Keratinocyte (primary cell): ENCODE results near the gene SIPA1. TPM values are rescaled to one million over a fixed set of nuclear protein-coding genes. Genes with fewer than 3 reads are reported as not detected.

Experiments used
- DNase-seq: peaks from one replicate; pipeline ENCODE4 v3.0.0-alpha.2; 2011; ENCODE audit warnings: low read depth, missing footprints, low spot score
- FAIRE-seq: peaks from 2 replicates; lab custom pipeline; 2011; peaks lifted over from hg19 to GRCh38; lab: Jason Lieb, UNC
- H2AFZ ChIP-seq: 2 replicates; pipeline ENCODE4 v1.6.0; 2012; ENCODE audit warnings: low read length, control low read depth, inconsistent platforms; ENCODE audit not compliant: control insufficient read depth
- H3K27ac ChIP-seq: 2 replicates; pipeline ENCODE4 v1.5.1; 2011; ENCODE audit warnings: low read length; ENCODE audit not compliant: control insufficient read depth, insufficient read depth
- H3K27me3 ChIP-seq: 3 replicates; pipeline ENCODE4 v1.6.0; 2011; ENCODE audit warnings: low read length; ENCODE audit not compliant: control insufficient read depth, insufficient read depth; ENCODE audit errors: extremely low read depth
- H3K36me3 ChIP-seq, 2 experiments: 2 replicates in 1 of 2; 3 replicates in 1 of 2; pipeline ENCODE4 v1.5.1; 2011; ENCODE audit warnings: low read length in 2 of 2, mild to moderate bottlenecking in 1 of 2; ENCODE audit not compliant: control insufficient read depth in 2 of 2, insufficient read depth in 2 of 2; ENCODE audit errors: extremely low read depth in 1 of 2
- H3K4me1 ChIP-seq: 3 replicates; pipeline ENCODE4 v1.5.1; 2011; ENCODE audit warnings: low read length; ENCODE audit not compliant: control insufficient read depth, insufficient read depth; ENCODE audit errors: extremely low read depth
- H3K4me2 ChIP-seq: 3 replicates; pipeline ENCODE4 v1.6.0; 2011; ENCODE audit warnings: low read depth, low read length; ENCODE audit not compliant: control insufficient read depth, insufficient read depth; ENCODE audit errors: extremely low read depth
- H3K4me3 ChIP-seq, 3 experiments: fragments of 200-600 bp in 1 of 3; sonication (generic) in 1 of 3; 2 replicates in 2 of 3; 3 replicates in 1 of 3; pipeline ENCODE4 v1.5.1; 2011 to 2016; ENCODE audit warnings: low read length in 3 of 3, mild to moderate bottlenecking in 3 of 3, control low read depth in 2 of 3, inconsistent platforms in 1 of 3, low read depth in 1 of 3, mixed read lengths in 1 of 3, mixed run types in 1 of 3, moderate library complexity in 1 of 3; ENCODE audit not compliant: control insufficient read depth in 2 of 3, insufficient read depth in 2 of 3; ENCODE audit errors: extremely low read depth in 1 of 3
- H3K79me2 ChIP-seq: 2 replicates; pipeline ENCODE4 v1.6.0; 2012; ENCODE audit warnings: low read length; ENCODE audit not compliant: control insufficient read depth, insufficient read depth
- H3K9ac ChIP-seq: 3 replicates; pipeline ENCODE4 v1.6.0; 2011; ENCODE audit warnings: low read length; ENCODE audit not compliant: control insufficient read depth, insufficient read depth; ENCODE audit errors: extremely low read depth
- H3K9me1 ChIP-seq: 3 replicates; pipeline ENCODE4 v1.6.0; 2011; ENCODE audit warnings: low read length; ENCODE audit not compliant: control insufficient read depth, insufficient read depth; ENCODE audit errors: extremely low read depth
- H3K9me3 ChIP-seq: 2 replicates; pipeline ENCODE4 v1.5.1; 2012; ENCODE audit warnings: low read depth, low read length; ENCODE audit not compliant: control insufficient read depth
- H4K20me1 ChIP-seq: 3 replicates; pipeline ENCODE4 v1.6.0; 2011; ENCODE audit warnings: low read length; ENCODE audit not compliant: control insufficient read depth, insufficient read depth; ENCODE audit errors: extremely low read depth
- EZH2 ChIP-seq: IDR thresholded peaks from one replicate; pipeline ENCODE4 v1.6.1; 2012; ENCODE audit warnings: inconsistent platforms, mild to moderate bottlenecking, low read length, moderate library complexity
- dilution Hi-C: fragments of 300-500 bp; cut with MboI; formaldehyde crosslinking; loops from one replicate; pipeline ENCODE4 v1.7.0; 2020; ENCODE audit warnings: low sequenced_read_pairs; ENCODE audit not compliant: extremely low pct_ligation_motif_present
- polyA plus RNA-seq, 5 experiments: library from polyadenylated mRNA; depleted of rRNA in 3 of 5; stranded (reverse) in 3 of 5; stranded (forward) in 1 of 5; unstranded in 1 of 5; fragments of >200 nt; gene quantifications; 1 replicate in 1 of 5; 2 replicates in 3 of 5; 3 replicates in 1 of 5; pipeline versions ENCODE4 v1.2.1 to v1.2.3, GENCODE V29; 2011 to 2012; ENCODE audit warnings: missing spikeins in 2 of 5, low read depth in 1 of 5, low replicate concordance in 1 of 5
- TF ChIP-seq, protein P1 (sequence below), 3 experiments: IDR thresholded peaks in 1 of 3; conservative IDR thresholded peaks in 1 of 3; optimal IDR thresholded peaks in 1 of 3; 2 replicates in 2 of 3; 3 replicates in 1 of 3; pipeline versions ENCODE3 to v1.5.1; 2011; ENCODE audit warnings: low read length in 3 of 3, mild to moderate bottlenecking in 3 of 3, moderate library complexity in 2 of 3, control low read depth in 1 of 3, inconsistent platforms in 1 of 3; ENCODE audit not compliant: insufficient read depth in 2 of 3; ENCODE audit errors: extremely low read depth in 1 of 3

Gene SIPA1
- polyA plus RNA-seq, 1 donor (not counting 4 experiments of a cell fraction or from before 2014, with no cell fraction given) = 4.5 TPM

DNA sequence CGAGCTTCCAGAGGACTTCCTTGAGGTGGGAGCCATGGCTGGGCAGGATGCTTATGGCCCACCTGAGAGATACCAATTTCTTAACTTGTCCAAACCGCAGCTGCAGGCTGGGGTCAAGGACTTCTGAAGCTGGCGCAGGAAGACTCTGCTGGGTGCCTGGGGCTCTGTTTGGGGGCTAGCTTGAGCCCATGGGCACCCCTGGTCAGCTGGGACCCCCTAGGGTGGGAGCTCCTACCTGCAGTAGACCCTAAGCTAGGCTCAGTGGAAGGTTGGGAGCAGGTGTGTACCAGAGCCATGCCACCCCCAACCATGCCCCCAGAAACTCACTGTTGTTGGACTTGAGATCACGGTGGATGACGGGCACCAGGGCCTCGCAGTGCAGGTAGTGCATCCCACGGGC is 25.2 kb upstream of the SIPA1 start:
- dilution Hi-C loops = no loop called here
- no peak for DNase-seq
- Histone ChIP-seq H3K27ac (no peak overlapping the region), H3K27me3 (no peaks in the 10 kb centered on the region), H2AFZ (no peak overlapping the region), H3K4me3 (peak overlapping the region; percentile 62 to 96 (median 93)), H3K9ac (peak overlapping the region; percentile 99), H3K79me2 (peaks cover 56% of the 10 kb centered on the region), H3K36me3 (peaks cover 15 to 24% of the 10 kb centered on the region in 2 experiments), H3K9me3 (no peaks in the 10 kb centered on the region), H3K4me1 (peaks cover 28% of the 10 kb centered on the region), H3K9me1 (no peaks in the 10 kb centered on the region), H4K20me1 (no peaks in the 10 kb centered on the region), H3K4me2 (peak overlapping the region; percentile 88)
- no peak for FAIRE-seq
- TF ChIP-seq, protein P1, sequence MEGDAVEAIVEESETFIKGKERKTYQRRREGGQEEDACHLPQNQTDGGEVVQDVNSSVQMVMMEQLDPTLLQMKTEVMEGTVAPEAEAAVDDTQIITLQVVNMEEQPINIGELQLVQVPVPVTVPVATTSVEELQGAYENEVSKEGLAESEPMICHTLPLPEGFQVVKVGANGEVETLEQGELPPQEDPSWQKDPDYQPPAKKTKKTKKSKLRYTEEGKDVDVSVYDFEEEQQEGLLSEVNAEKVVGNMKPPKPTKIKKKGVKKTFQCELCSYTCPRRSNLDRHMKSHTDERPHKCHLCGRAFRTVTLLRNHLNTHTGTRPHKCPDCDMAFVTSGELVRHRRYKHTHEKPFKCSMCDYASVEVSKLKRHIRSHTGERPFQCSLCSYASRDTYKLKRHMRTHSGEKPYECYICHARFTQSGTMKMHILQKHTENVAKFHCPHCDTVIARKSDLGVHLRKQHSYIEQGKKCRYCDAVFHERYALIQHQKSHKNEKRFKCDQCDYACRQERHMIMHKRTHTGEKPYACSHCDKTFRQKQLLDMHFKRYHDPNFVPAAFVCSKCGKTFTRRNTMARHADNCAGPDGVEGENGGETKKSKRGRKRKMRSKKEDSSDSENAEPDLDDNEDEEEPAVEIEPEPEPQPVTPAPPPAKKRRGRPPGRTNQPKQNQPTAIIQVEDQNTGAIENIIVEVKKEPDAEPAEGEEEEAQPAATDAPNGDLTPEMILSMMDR (optimal IDR thresholded peaks at IDR 0.05 in 1 of 3, IDR thresholded peaks at IDR 0.05 in 1 of 3, conservative IDR thresholded peaks at IDR 0.05 in 1 of 3; ENCODE audit: extremely low read depth in 1 of 3, insufficient read depth in 2 of 3, low read length in 3 of 3) = no peak

DNA sequence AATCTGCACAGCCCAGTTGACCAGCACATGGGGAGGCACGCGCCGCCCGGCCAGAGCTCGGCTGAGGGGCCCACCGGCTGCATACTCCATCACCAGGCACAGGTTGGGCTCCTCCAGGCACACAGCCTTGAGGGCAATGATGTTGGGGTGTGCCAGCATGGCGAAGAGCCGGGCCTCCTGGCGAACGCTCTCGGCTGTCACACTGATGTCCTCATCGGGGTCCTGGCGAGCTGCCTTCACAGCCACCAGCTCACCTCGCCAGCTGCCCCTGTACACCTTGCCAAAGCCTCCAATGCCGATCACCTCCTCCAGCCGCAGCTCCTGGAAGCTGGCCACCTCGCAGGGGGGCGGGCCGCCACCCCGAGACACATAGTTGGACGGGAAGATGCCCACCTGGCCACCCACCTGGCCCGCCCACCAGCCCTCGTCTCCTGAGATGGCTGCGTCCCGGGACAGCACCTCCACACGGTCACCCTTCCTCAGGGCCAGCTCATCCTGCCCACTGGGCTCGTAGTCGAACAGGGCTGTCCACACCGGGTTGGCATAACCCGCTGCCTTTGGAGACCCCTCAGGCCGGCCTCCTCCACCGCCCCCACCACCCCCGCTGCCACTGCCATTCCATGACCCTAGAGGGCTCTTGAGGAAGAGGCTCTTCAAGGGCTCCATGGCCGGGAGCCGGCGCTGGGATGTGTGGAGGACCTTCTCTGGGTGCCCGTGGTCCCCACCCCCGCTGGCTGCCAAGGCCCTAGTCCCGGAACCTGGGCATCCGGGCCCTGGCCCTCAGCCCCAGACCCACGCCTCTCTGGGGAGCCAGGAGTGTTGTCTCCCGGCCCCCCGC is 24.6 kb upstream of the SIPA1 start:
- FAIRE-seq (no peak), DNase-seq (no peak)
- Histone ChIP-seq H3K9me3 (no peaks in the 10 kb centered on the region), H3K36me3 (peaks cover 15 to 30% of the 10 kb centered on the region in 2 experiments), H3K27ac (peak overlapping the region; percentile 99), H2AFZ (peak overlapping the region; percentile 73), H4K20me1 (no peaks in the 10 kb centered on the region), H3K4me3 (peak overlapping the region; percentile 62 to 96 (median 93)), H3K9me1 (no peaks in the 10 kb centered on the region), H3K79me2 (peaks cover 63% of the 10 kb centered on the region), H3K9ac (peak overlapping the region; percentile 99), H3K4me1 (peaks cover 25% of the 10 kb centered on the region), H3K27me3 (no peaks in the 10 kb centered on the region), H3K4me2 (peak overlapping the region; percentile 88)
- dilution Hi-C loops = no loop called here
- no peak for TF ChIP-seq EZH2
- TF ChIP-seq, protein P1 (optimal IDR thresholded peaks at IDR 0.05 in 1 of 3, IDR thresholded peaks at IDR 0.05 in 1 of 3, conservative IDR thresholded peaks at IDR 0.05 in 1 of 3; ENCODE audit: extremely low read depth in 1 of 3, insufficient read depth in 2 of 3, low read length in 3 of 3) = no peak
